Keratinocyte (primary cell): ENCODE measurements around the gene TNPO3. TPM values are rescaled to one million over a fixed set of nuclear protein-coding genes. Genes with fewer than 3 reads are reported as not detected.

Experiments used
- DNase-seq: peaks from one replicate; pipeline ENCODE4 v3.0.0-alpha.2; 2011; ENCODE audit warnings: low read depth, missing footprints, low spot score
- FAIRE-seq: peaks from 2 replicates; lab custom pipeline; 2011; peaks lifted over from hg19 to GRCh38; lab: Jason Lieb, UNC
- H2AFZ ChIP-seq: 2 replicates; pipeline ENCODE4 v1.6.0; 2012; ENCODE audit warnings: low read length, control low read depth, inconsistent platforms; ENCODE audit not compliant: control insufficient read depth
- H3K27ac ChIP-seq: 2 replicates; pipeline ENCODE4 v1.5.1; 2011; ENCODE audit warnings: low read length; ENCODE audit not compliant: control insufficient read depth, insufficient read depth
- H3K27me3 ChIP-seq: 3 replicates; pipeline ENCODE4 v1.6.0; 2011; ENCODE audit warnings: low read length; ENCODE audit not compliant: control insufficient read depth, insufficient read depth; ENCODE audit errors: extremely low read depth
- H3K36me3 ChIP-seq, 2 experiments: 2 replicates in 1 of 2; 3 replicates in 1 of 2; pipeline ENCODE4 v1.5.1; 2011; ENCODE audit warnings: low read length in 2 of 2, mild to moderate bottlenecking in 1 of 2; ENCODE audit not compliant: control insufficient read depth in 2 of 2, insufficient read depth in 2 of 2; ENCODE audit errors: extremely low read depth in 1 of 2
- H3K4me1 ChIP-seq: 3 replicates; pipeline ENCODE4 v1.5.1; 2011; ENCODE audit warnings: low read length; ENCODE audit not compliant: control insufficient read depth, insufficient read depth; ENCODE audit errors: extremely low read depth
- H3K4me2 ChIP-seq: 3 replicates; pipeline ENCODE4 v1.6.0; 2011; ENCODE audit warnings: low read depth, low read length; ENCODE audit not compliant: control insufficient read depth, insufficient read depth; ENCODE audit errors: extremely low read depth
- H3K4me3 ChIP-seq, 3 experiments: fragments of 200-600 bp in 1 of 3; sonication (generic) in 1 of 3; 2 replicates in 2 of 3; 3 replicates in 1 of 3; pipeline ENCODE4 v1.5.1; 2011 to 2016; ENCODE audit warnings: low read length in 3 of 3, mild to moderate bottlenecking in 3 of 3, control low read depth in 2 of 3, inconsistent platforms in 1 of 3, low read depth in 1 of 3, mixed read lengths in 1 of 3, mixed run types in 1 of 3, moderate library complexity in 1 of 3; ENCODE audit not compliant: control insufficient read depth in 2 of 3, insufficient read depth in 2 of 3; ENCODE audit errors: extremely low read depth in 1 of 3
- H3K79me2 ChIP-seq: 2 replicates; pipeline ENCODE4 v1.6.0; 2012; ENCODE audit warnings: low read length; ENCODE audit not compliant: control insufficient read depth, insufficient read depth
- H3K9ac ChIP-seq: 3 replicates; pipeline ENCODE4 v1.6.0; 2011; ENCODE audit warnings: low read length; ENCODE audit not compliant: control insufficient read depth, insufficient read depth; ENCODE audit errors: extremely low read depth
- H3K9me1 ChIP-seq: 3 replicates; pipeline ENCODE4 v1.6.0; 2011; ENCODE audit warnings: low read length; ENCODE audit not compliant: control insufficient read depth, insufficient read depth; ENCODE audit errors: extremely low read depth
- H3K9me3 ChIP-seq: 2 replicates; pipeline ENCODE4 v1.5.1; 2012; ENCODE audit warnings: low read depth, low read length; ENCODE audit not compliant: control insufficient read depth
- H4K20me1 ChIP-seq: 3 replicates; pipeline ENCODE4 v1.6.0; 2011; ENCODE audit warnings: low read length; ENCODE audit not compliant: control insufficient read depth, insufficient read depth; ENCODE audit errors: extremely low read depth
- CTCF ChIP-seq, 3 experiments: IDR thresholded peaks in 1 of 3; conservative IDR thresholded peaks in 1 of 3; optimal IDR thresholded peaks in 1 of 3; 2 replicates in 2 of 3; 3 replicates in 1 of 3; pipeline versions ENCODE3 to v1.5.1; 2011; ENCODE audit warnings: low read length in 3 of 3, mild to moderate bottlenecking in 3 of 3, moderate library complexity in 2 of 3, control low read depth in 1 of 3, inconsistent platforms in 1 of 3; ENCODE audit not compliant: insufficient read depth in 2 of 3; ENCODE audit errors: extremely low read depth in 1 of 3
- EZH2 ChIP-seq: IDR thresholded peaks from one replicate; pipeline ENCODE4 v1.6.1; 2012; ENCODE audit warnings: inconsistent platforms, mild to moderate bottlenecking, low read length, moderate library complexity
- dilution Hi-C: fragments of 300-500 bp; cut with MboI; formaldehyde crosslinking; loops from one replicate; pipeline ENCODE4 v1.7.0; 2020; ENCODE audit warnings: low sequenced_read_pairs; ENCODE audit not compliant: extremely low pct_ligation_motif_present
- polyA plus RNA-seq, 5 experiments: library from polyadenylated mRNA; depleted of rRNA in 3 of 5; stranded (reverse) in 3 of 5; stranded (forward) in 1 of 5; unstranded in 1 of 5; fragments of >200 nt; gene quantifications; 1 replicate in 1 of 5; 2 replicates in 3 of 5; 3 replicates in 1 of 5; pipeline versions ENCODE4 v1.2.1 to v1.2.3, GENCODE V29; 2011 to 2012; ENCODE audit warnings: missing spikeins in 2 of 5, low read depth in 1 of 5, low replicate concordance in 1 of 5

TNPO3 gene
- polyA plus RNA-seq, 1 donor (not counting 4 experiments of a cell fraction or from before 2014, with no cell fraction given): 35.1 TPM

- no peak for FAIRE-seq
- Histone ChIP-seq H3K9me3 (no peaks in the 10 kb centered on the region), H3K36me3 (no peaks in the 10 kb centered on the region), H3K4me3 (no peak overlapping the region), H2AFZ (no peak overlapping the region), H3K4me1 (peaks cover 8% of the 10 kb centered on the region), H3K27ac (no peak overlapping the region), H3K4me2 (no peak overlapping the region), H3K79me2 (no peaks in the 10 kb centered on the region), H3K9ac (no peak overlapping the region), H3K27me3 (no peaks in the 10 kb centered on the region), H4K20me1 (no peaks in the 10 kb centered on the region), H3K9me1 (no peaks in the 10 kb centered on the region)
- no peak for TF ChIP-seq EZH2
- no peak for TF ChIP-seq CTCF (optimal IDR thresholded peaks at IDR 0.05 in 1 of 3, IDR thresholded peaks at IDR 0.05 in 1 of 3, conservative IDR thresholded peaks at IDR 0.05 in 1 of 3; ENCODE audit: extremely low read depth in 1 of 3, insufficient read depth in 2 of 3, low read length in 3 of 3)
- dilution Hi-C loops: no loop called here
- DNase-seq: peak; percentile 26
Observed at GRCh38 chr7:129066290-129067131, 11.6 kb upstream of the TNPO3 start.

GRCh38 chr7:129055861-129056464 lies 1.1 kb upstream of the TNPO3 start:
- FAIRE-seq: no peak
- H4K20me1 ChIP-seq: no peaks in the 10 kb centered on the region
- no peaks in the 10 kb centered on the region for H3K27me3 ChIP-seq
- H3K4me1 ChIP-seq: peaks cover 13% of the 10 kb centered on the region
- no peak for DNase-seq
- no peak for TF ChIP-seq CTCF (optimal IDR thresholded peaks at IDR 0.05 in 1 of 3, IDR thresholded peaks at IDR 0.05 in 1 of 3, conservative IDR thresholded peaks at IDR 0.05 in 1 of 3; ENCODE audit: extremely low read depth in 1 of 3, insufficient read depth in 2 of 3, low read length in 3 of 3)
- no peak for TF ChIP-seq EZH2
- no peak overlapping the region for H2AFZ ChIP-seq
- no peak overlapping the region for H3K9ac ChIP-seq
- peak overlapping the region; percentile 95 for H3K4me2 ChIP-seq
- H3K36me3 ChIP-seq: no peaks in the 10 kb centered on the region
- H3K4me3 ChIP-seq: peak overlapping the region in 1 of 3 experiments; percentile 96
- H3K27ac ChIP-seq: no peak overlapping the region
- dilution Hi-C loops: no loop called here
- peaks cover 37% of the 10 kb centered on the region for H3K79me2 ChIP-seq
- H3K9me1 ChIP-seq: no peaks in the 10 kb centered on the region
- no peaks in the 10 kb centered on the region for H3K9me3 ChIP-seq
